ENCODE results near the gene ZNF132.
"Not testable (repeated sequence)": the region's sequence is repeated elsewhere in the genome, so short reads cannot be mapped to it uniquely, and the experiment has no call there.

Gene ZNF132

GRCh38 chr19:58416604-58417003, 23.3 kb downstream of the ZNF132 start:
- Histone ChIP-seq H3K9ac (ENCODE audit: low read length in 5 of 5) (no peak overlapping the region), H3K27me3 (ENCODE audit: control insufficient read depth in 5 of 5, insufficient read depth in 4 of 5, low read length in 5 of 5) (no peaks in the 10 kb centered on the region), H3K4me1 (ENCODE audit: control insufficient read depth in 5 of 5, insufficient read depth in 5 of 5, low read length in 5 of 5) (peaks cover 0 to 3% (median 0%) of the 10 kb centered on the region in 5 donors), H3K4me3 (ENCODE audit: low read depth in 1 of 5, low read length in 5 of 5) (no peak overlapping the region), H3K27ac (ENCODE audit: low read depth, low read length) (no peak overlapping the region), H3K9me3 (ENCODE audit: control insufficient read depth in 5 of 5, low read length in 5 of 5) (peaks cover 0 to 8% (median 0%) of the 10 kb centered on the region in 5 donors), H3K36me3 (ENCODE audit: control insufficient read depth in 5 of 5, insufficient read depth in 5 of 5, low read length in 5 of 5) (peaks cover 4 to 40% (median 33%) of the 10 kb centered on the region in 5 donors)

- Histone ChIP-seq H3K9me3 (ENCODE audit: control insufficient read depth in 5 of 5, low read length in 5 of 5) (no peaks in the 10 kb centered on the region), H3K27me3 (ENCODE audit: control insufficient read depth in 5 of 5, insufficient read depth in 4 of 5, low read length in 5 of 5) (no peaks in the 10 kb centered on the region), H3K4me3 (ENCODE audit: low read depth in 1 of 5, low read length in 5 of 5) (peak overlapping the region; percentile 82 to 96 (median 91)), H3K36me3 (ENCODE audit: control insufficient read depth in 5 of 5, insufficient read depth in 5 of 5, low read length in 5 of 5) (no peaks in the 10 kb centered on the region), H3K9ac (ENCODE audit: low read length in 5 of 5) (peak overlapping the region; percentile 71 to 95 (median 86)), H3K27ac (ENCODE audit: low read depth, low read length) (peak overlapping the region; percentile 91), H3K4me1 (ENCODE audit: control insufficient read depth in 5 of 5, insufficient read depth in 5 of 5, low read length in 5 of 5) (peaks cover 10 to 31% (median 28%) of the 10 kb centered on the region in 5 donors)
These were observed 30.8 kb downstream of the ZNF132 start for GRCh38 chr19:58409010-58409790.

GRCh38 chr19:58408152-58409009, 31.6 kb downstream of the ZNF132 start, which contains the start of gene ZNF584:
Gene ZNF584, plus strand, starts transcription at chr19:58408649. Its CDS starts 499 bp downstream, at chr19:58409148.
- Histone ChIP-seq H3K4me1 (ENCODE audit: control insufficient read depth in 5 of 5, insufficient read depth in 5 of 5, low read length in 5 of 5) (peaks cover 10 to 31% (median 28%) of the 10 kb centered on the region in 5 donors), H3K27me3 (ENCODE audit: control insufficient read depth in 5 of 5, insufficient read depth in 4 of 5, low read length in 5 of 5) (no peaks in the 10 kb centered on the region), H3K4me3 (ENCODE audit: low read depth in 1 of 5, low read length in 5 of 5) (peak within 1 kb of the TSS; percentile 82 to 96 (median 91)), H3K36me3 (ENCODE audit: control insufficient read depth in 5 of 5, insufficient read depth in 5 of 5, low read length in 5 of 5) (no peaks in the 10 kb centered on the region), H3K27ac (ENCODE audit: low read depth, low read length) (peak within 1 kb of the TSS; percentile 91), H3K9me3 (ENCODE audit: control insufficient read depth in 5 of 5, low read length in 5 of 5) (no peaks in the 10 kb centered on the region), H3K9ac (ENCODE audit: low read length in 5 of 5) (peak within 1 kb of the TSS; percentile 71 to 95 (median 86))

DNA sequence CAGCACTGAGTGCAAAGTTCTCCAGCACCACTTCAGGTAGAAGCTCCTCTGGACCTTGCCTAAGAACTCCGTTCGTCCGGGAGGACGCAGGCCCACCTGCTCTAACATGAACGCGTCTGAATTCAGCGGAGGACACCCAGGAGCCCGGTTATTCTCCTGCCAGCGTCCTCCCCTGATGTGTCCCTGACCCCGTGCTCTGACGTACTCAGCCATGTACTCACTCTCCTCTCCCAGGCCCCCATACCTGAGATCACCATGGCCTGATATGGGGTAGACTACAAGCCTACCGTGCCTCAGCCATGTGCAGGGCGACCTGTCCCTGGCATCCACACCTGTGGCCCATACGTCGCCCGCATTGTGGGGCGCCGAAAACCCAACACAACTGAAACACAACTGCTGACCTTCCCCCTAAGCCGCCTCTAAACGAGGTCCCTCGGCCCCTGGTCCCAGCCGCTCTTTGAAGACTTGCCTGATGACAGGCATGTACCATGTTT, 32.2 kb downstream of the ZNF132 start:
- H3K27me3 ChIP-seq (ENCODE audit: control insufficient read depth in 5 of 5, insufficient read depth in 4 of 5, low read length in 5 of 5): no peaks in the 10 kb centered on the region
- H3K4me1 ChIP-seq (ENCODE audit: control insufficient read depth in 5 of 5, insufficient read depth in 5 of 5, low read length in 5 of 5): peaks cover 10 to 31% (median 28%) of the 10 kb centered on the region in 5 donors
- H3K27ac ChIP-seq (ENCODE audit: low read depth, low read length): peak overlapping the region; percentile 91
- H3K9ac ChIP-seq (ENCODE audit: low read length in 5 of 5): peak overlapping the region; percentile 68 to 95 (median 86)
- no peaks in the 10 kb centered on the region for H3K36me3 ChIP-seq (ENCODE audit: control insufficient read depth in 5 of 5, insufficient read depth in 5 of 5, low read length in 5 of 5)
- H3K9me3 ChIP-seq (ENCODE audit: control insufficient read depth in 5 of 5, low read length in 5 of 5): no peaks in the 10 kb centered on the region
- H3K4me3 ChIP-seq (ENCODE audit: low read depth in 1 of 5, low read length in 5 of 5): peak overlapping the region; percentile 71 to 96 (median 91)

- Histone ChIP-seq H3K4me1 (ENCODE audit: control insufficient read depth in 5 of 5, insufficient read depth in 5 of 5, low read length in 5 of 5) (peaks cover 10 to 34% (median 31%) of the 10 kb centered on the region in 5 donors), H3K9me3 (ENCODE audit: control insufficient read depth in 5 of 5, low read length in 5 of 5) (no peaks in the 10 kb centered on the region), H3K4me3 (ENCODE audit: low read depth in 1 of 5, low read length in 5 of 5) (peak overlapping the region; percentile 71 to 96 (median 91)), H3K36me3 (ENCODE audit: control insufficient read depth in 5 of 5, insufficient read depth in 5 of 5, low read length in 5 of 5) (no peaks in the 10 kb centered on the region), H3K27ac (ENCODE audit: low read depth, low read length) (peak overlapping the region; percentile 91), H3K9ac (ENCODE audit: low read length in 5 of 5) (peak overlapping the region in 4 of 5 donors; percentile 85 to 95 (median 88)), H3K27me3 (ENCODE audit: control insufficient read depth in 5 of 5, insufficient read depth in 4 of 5, low read length in 5 of 5) (no peaks in the 10 kb centered on the region)
These were observed 32.9 kb downstream of the ZNF132 start for GRCh38 chr19:58406818-58407657.

GRCh38 chr19:58403920-58404478, 36.0 kb downstream of the ZNF132 start:
- H3K9ac ChIP-seq (ENCODE audit: low read length in 5 of 5); H3K27me3 ChIP-seq (ENCODE audit: control insufficient read depth in 5 of 5, insufficient read depth in 4 of 5, low read length in 5 of 5); H3K27ac ChIP-seq (ENCODE audit: low read depth, low read length); H3K4me3 ChIP-seq (ENCODE audit: low read depth in 1 of 5, low read length in 5 of 5); H3K36me3 ChIP-seq (ENCODE audit: control insufficient read depth in 5 of 5, insufficient read depth in 5 of 5, low read length in 5 of 5); H3K9me3 ChIP-seq (ENCODE audit: control insufficient read depth in 5 of 5, low read length in 5 of 5): not testable (repeated sequence)
- peaks cover 7 to 40% (median 33%) of the 10 kb centered on the region in 5 donors for H3K4me1 ChIP-seq (ENCODE audit: control insufficient read depth in 5 of 5, insufficient read depth in 5 of 5, low read length in 5 of 5)

DNA sequence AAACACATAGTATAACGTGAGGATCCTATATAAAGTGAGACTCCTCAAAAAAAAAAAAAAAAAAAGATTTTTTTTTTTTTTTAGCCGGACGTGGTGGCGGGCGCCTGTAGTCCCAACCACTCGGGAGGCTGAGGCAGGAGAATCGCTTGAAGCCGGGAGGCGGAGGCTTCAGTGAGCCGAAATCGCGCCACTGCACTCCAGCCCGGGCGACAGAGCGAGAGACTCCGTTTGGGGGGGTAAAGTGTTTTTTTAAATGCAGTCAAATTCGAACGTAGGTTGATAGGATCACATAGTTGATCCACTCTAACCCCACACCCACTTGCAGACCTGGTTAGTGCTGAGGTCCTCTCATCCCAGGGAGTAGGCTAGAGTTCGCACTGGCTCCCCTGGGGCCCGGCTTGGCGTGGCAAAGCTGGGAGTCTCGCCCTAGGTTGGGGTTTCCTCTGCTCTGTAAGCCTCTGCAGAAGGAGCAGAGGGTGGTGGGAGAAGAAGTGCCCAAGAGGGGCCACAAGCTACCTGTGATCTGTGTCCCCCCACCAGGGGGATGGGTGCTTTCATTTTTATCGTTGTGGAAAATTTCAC, 38.0 kb downstream of the ZNF132 start:
- Histone ChIP-seq H3K36me3 (ENCODE audit: control insufficient read depth in 5 of 5, insufficient read depth in 5 of 5, low read length in 5 of 5) (no peaks in the 10 kb centered on the region), H3K9me3 (ENCODE audit: control insufficient read depth in 5 of 5, low read length in 5 of 5) (no peaks in the 10 kb centered on the region), H3K4me3 (ENCODE audit: low read depth in 1 of 5, low read length in 5 of 5) (peak overlapping the region in 4 of 5 donors; percentile 57 to 85 (median 80)), H3K27ac (ENCODE audit: low read depth, low read length) (no peak overlapping the region), H3K4me1 (ENCODE audit: control insufficient read depth in 5 of 5, insufficient read depth in 5 of 5, low read length in 5 of 5) (peaks cover 3 to 23% (median 20%) of the 10 kb centered on the region in 5 donors), H3K9ac (ENCODE audit: low read length in 5 of 5) (no peak overlapping the region), H3K27me3 (ENCODE audit: control insufficient read depth in 5 of 5, insufficient read depth in 4 of 5, low read length in 5 of 5) (peaks cover 9 to 16% (median 13%) of the 10 kb centered on the region in 5 donors)

DNA sequence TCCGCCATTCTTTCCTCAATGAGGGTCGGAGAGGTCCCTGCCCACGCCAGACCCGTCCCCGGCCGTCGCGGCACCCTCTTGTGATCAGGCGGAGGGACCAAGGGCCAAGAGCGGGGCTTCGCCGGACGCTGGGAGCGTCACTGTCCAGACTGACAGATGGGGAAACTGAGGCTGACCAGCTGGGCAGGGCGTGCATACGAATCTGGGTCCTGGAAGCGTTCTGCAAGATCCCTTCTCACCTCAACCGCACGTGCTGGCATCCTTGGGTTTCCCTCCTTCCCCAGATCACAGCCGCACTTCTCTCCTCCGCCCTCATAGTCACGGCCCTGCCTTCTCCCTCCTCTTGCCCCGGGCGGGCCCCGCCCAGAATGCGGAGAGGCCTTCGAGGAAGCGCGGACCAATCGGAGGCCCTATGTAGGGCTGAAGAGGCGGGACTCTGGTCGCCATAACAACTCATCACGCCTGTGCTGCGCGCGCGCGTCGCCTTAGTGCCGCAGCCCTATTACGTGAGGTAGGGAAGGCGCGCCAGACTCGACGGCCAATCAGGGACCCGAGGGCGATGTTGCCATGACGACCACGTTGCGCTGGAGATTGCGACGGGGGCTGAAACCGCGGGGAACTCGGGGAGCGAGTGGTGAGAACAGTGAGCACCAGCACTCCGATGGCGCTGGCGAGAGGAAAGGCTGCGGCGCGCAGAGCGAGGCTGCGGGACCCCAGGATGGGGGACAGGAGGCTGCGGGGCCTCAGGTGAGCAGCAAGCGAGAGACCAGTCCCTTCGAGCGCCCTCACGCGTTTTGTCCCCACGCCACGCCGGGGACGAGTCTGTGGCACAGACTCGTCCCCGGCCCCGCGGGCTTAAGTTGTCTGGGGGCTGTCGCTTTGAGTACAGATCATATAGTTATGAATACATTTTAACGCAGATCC, 38.8 kb downstream of the ZNF132 start:
- Histone ChIP-seq H3K27ac (ENCODE audit: low read depth, low read length) (no peak overlapping the region), H3K9me3 (ENCODE audit: control insufficient read depth in 5 of 5, low read length in 5 of 5) (no peaks in the 10 kb centered on the region), H3K4me3 (ENCODE audit: low read depth in 1 of 5, low read length in 5 of 5) (peak overlapping the region; percentile 64 to 85 (median 82)), H3K4me1 (ENCODE audit: control insufficient read depth in 5 of 5, insufficient read depth in 5 of 5, low read length in 5 of 5) (peaks cover 3 to 22% (median 19%) of the 10 kb centered on the region in 5 donors), H3K9ac (ENCODE audit: low read length in 5 of 5) (peak overlapping the region in 4 of 5 donors; percentile 57 to 70 (median 60)), H3K27me3 (ENCODE audit: control insufficient read depth in 5 of 5, insufficient read depth in 4 of 5, low read length in 5 of 5) (peaks cover 11 to 20% (median 15%) of the 10 kb centered on the region in 5 donors), H3K36me3 (ENCODE audit: control insufficient read depth in 5 of 5, insufficient read depth in 5 of 5, low read length in 5 of 5) (no peaks in the 10 kb centered on the region)
